ENCODE data around the gene ZNF205.

The ZNF205 gene

DNA sequence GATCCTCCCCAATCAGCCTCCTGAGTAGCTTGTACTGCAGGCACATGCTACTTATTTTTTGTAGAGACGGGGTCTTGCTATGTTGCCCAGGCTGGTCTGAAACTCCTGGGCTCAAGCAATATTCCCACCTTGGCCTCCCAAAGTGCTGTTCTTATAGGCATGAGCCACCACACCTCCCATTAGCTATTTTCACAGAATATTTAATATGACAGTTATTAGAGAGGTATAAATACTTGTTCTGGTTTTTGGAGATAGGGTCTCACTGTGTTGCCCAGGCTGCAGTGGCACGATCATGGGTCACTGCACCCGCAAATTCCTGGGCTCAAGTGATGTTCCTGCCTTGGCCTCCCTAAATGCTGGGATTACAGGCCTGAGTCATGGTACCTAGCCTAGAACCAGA lies 43.6 kb downstream of the ZNF205 start:
- no peak overlapping the region for H3K9ac ChIP-seq

DNA sequence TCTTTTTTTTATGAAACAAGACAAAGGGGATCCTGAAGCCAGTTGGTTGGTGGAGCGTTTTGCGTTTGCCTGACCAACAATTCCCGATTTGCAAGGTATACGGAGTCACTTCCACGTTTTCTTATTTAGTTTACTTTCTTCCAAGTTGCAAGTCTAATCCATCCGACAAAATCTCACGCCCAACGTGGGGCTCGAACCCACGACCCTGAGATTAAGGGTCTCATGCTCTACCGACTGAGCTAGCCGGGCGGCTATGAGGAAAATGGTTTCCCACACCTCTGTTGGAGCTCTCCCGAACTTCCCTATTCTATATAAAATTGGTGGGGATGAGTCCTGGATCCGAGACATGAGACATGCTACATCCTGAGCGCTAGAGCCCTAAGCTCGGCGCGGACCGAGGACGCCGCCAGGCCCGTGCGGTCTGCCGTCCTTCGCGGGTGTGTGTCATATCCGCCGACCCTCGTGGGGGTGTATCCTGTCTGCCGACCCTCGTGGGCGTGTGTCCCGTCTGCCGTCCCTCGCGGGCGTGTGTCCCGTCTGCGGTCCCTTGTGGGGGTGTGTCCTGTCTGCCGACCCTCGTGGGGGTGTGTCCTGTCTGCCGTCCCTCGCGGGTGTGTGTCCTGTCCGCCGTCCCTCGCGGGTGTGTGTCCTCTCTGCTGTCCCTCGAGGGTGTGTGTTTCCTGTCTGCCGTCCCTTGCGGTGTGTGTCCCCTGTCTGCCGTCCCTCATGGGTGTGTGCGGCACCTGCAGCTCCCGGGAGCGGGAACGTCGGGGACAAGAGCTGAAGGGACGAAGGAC lies 45.0 kb downstream of the ZNF205 start:
- Histone ChIP-seq H3K36me3 (no peaks in the 10 kb centered on the region), H3K27me3 (peaks cover 0 to 89% (median 81%) of the 10 kb centered on the region in 11 experiments; a peak in 21 of 22 replicates), H3K27ac (peak overlapping the region in 8 of 11 experiments; percentile 40 to 69 (median 58); a peak in 9 of 22 replicates), H3K9ac (peak overlapping the region; percentile 51 to 84 (median 80); a peak in 20 of 22 replicates), H4K20me1 (peaks cover 0 to 14% (median 3%) of the 10 kb centered on the region in 11 experiments; a peak in 5 of 22 replicates), H3K4me1 (peaks cover 19 to 43% (median 36%) of the 10 kb centered on the region in 10 experiments), H3K4me2 (peak overlapping the region; percentile 83 to 100 (median 98)), H3K9me3 (replicated peaks in 1 of 11) (peaks cover 0 to 20% (median 0%) of the 10 kb centered on the region in 11 experiments; a peak in 7 of 22 replicates), H3K4me3 (peak overlapping the region; percentile 59 to 78 (median 67))
- no peak for TF ChIP-seq Cebpa-rat (IDR thresholded peaks at IDR 0.05)

More for the DNA sequence above, 43.6 kb downstream of the ZNF205 start:
- H3K27ac ChIP-seq: no peak overlapping the region
- peaks cover 0 to 97% (median 95%) of the 10 kb centered on the region in 11 experiments; a peak in 20 of 22 replicates for H3K27me3 ChIP-seq
- no peak for TF ChIP-seq Cebpa-rat (IDR thresholded peaks at IDR 0.05)
- no peak overlapping the region for H3K4me3 ChIP-seq
- no peak overlapping the region for H3K4me2 ChIP-seq
- no peaks in the 10 kb centered on the region for H3K36me3 ChIP-seq
- peaks cover 0 to 18% (median 3%) of the 10 kb centered on the region in 11 experiments; a peak in 6 of 22 replicates for H4K20me1 ChIP-seq
- peaks cover 18 to 48% (median 42%) of the 10 kb centered on the region in 10 experiments for H3K4me1 ChIP-seq
- H3K9me3 ChIP-seq (replicated peaks in 1 of 11): peaks cover 0 to 20% (median 0%) of the 10 kb centered on the region in 11 experiments; a peak in 7 of 22 replicates

DNA sequence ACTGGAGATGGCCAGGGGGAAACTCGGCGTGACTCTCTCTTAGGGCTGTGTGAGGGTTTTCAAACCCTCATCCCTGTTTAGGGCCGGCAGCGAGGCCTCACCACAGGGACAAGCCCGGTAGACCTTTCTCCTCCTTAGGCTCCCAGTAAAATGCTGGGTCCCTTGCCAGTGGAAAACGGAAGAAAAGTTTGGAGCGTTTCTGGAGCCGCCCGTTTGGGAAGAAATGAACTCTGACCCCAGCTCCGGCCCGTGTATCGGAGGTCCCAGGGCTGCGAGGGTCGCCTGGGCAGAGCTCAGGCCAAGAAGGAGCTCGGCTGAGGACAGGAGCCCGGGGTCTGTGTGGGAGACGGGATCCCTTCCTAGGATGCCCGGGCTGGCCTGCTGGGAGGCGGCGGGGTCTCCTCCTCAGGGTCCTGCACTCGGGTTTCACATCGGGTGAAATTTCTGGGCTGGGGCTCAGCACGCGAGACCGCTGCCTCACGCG lies 45.7 kb downstream of the ZNF205 start:
- peak overlapping the region; percentile 83 to 100 (median 98) for H3K4me2 ChIP-seq
- H3K27me3 ChIP-seq: peaks cover 0 to 83% (median 75%) of the 10 kb centered on the region in 11 experiments; a peak in 21 of 22 replicates
- H3K4me1 ChIP-seq: peaks cover 19 to 41% (median 35%) of the 10 kb centered on the region in 10 experiments
- no peak for TF ChIP-seq Cebpa-rat (IDR thresholded peaks at IDR 0.05)
- H3K9me3 ChIP-seq (replicated peaks in 1 of 11): peaks cover 0 to 20% (median 0%) of the 10 kb centered on the region in 11 experiments; a peak in 7 of 22 replicates
- H3K9ac ChIP-seq: peak overlapping the region; percentile 51 to 84 (median 80)
- peak overlapping the region; percentile 59 to 78 (median 67) for H3K4me3 ChIP-seq
- peaks cover 0 to 13% (median 3%) of the 10 kb centered on the region in 11 experiments; a peak in 5 of 22 replicates for H4K20me1 ChIP-seq
- H3K27ac ChIP-seq: peak overlapping the region; percentile 26 to 69 (median 55); a peak in 19 of 22 replicates
- H3K36me3 ChIP-seq: no peaks in the 10 kb centered on the region

- H3K9ac ChIP-seq: peak overlapping the region; percentile 74 to 90 (median 82)
- peak overlapping the region; percentile 90 to 100 (median 99) for H3K4me2 ChIP-seq
- no peaks in the 10 kb centered on the region for H3K36me3 ChIP-seq
- TF ChIP-seq Cebpa-rat (IDR thresholded peaks at IDR 0.05): no peak
- H3K4me3 ChIP-seq: peak overlapping the region; percentile 59 to 78 (median 67)
- peaks cover 0 to 13% (median 3%) of the 10 kb centered on the region in 11 experiments; a peak in 5 of 22 replicates for H4K20me1 ChIP-seq
- peak overlapping the region; percentile 73 to 85 (median 79) for H3K27ac ChIP-seq
- peaks cover 0 to 76% (median 72%) of the 10 kb centered on the region in 11 experiments; a peak in 21 of 22 replicates for H3K27me3 ChIP-seq
- H3K4me1 ChIP-seq: peaks cover 19 to 47% (median 40%) of the 10 kb centered on the region in 10 experiments
- peaks cover 0 to 20% (median 0%) of the 10 kb centered on the region in 11 experiments; a peak in 7 of 22 replicates for H3K9me3 ChIP-seq (replicated peaks in 1 of 11)
Measured at GRCh38 chr16:3158510-3159314, 46.3 kb downstream of the ZNF205 start.

- Histone ChIP-seq H3K4me3 (no peak overlapping the region), H3K4me2 (peak overlapping the region; percentile 2 to 91 (median 34); a peak in 18 of 22 replicates), H3K27me3 (peaks cover 0 to 52% (median 45%) of the 10 kb centered on the region in 11 experiments; a peak in 21 of 22 replicates), H3K4me1 (peaks cover 25 to 65% (median 54%) of the 10 kb centered on the region in 10 experiments), H3K36me3 (no peaks in the 10 kb centered on the region), H3K27ac (no peak overlapping the region), H3K9ac (no peak overlapping the region; a peak in 1 of 22 replicates), H3K9me3 (replicated peaks in 1 of 11) (no peaks in the 10 kb centered on the region), H4K20me1 (peaks cover 0 to 13% (median 3%) of the 10 kb centered on the region in 11 experiments; a peak in 5 of 22 replicates)
- TF ChIP-seq Cebpa-rat (IDR thresholded peaks at IDR 0.05): no peak
Measured at GRCh38 chr16:3161235-3162018, 49.0 kb downstream of the ZNF205 start.

DNA sequence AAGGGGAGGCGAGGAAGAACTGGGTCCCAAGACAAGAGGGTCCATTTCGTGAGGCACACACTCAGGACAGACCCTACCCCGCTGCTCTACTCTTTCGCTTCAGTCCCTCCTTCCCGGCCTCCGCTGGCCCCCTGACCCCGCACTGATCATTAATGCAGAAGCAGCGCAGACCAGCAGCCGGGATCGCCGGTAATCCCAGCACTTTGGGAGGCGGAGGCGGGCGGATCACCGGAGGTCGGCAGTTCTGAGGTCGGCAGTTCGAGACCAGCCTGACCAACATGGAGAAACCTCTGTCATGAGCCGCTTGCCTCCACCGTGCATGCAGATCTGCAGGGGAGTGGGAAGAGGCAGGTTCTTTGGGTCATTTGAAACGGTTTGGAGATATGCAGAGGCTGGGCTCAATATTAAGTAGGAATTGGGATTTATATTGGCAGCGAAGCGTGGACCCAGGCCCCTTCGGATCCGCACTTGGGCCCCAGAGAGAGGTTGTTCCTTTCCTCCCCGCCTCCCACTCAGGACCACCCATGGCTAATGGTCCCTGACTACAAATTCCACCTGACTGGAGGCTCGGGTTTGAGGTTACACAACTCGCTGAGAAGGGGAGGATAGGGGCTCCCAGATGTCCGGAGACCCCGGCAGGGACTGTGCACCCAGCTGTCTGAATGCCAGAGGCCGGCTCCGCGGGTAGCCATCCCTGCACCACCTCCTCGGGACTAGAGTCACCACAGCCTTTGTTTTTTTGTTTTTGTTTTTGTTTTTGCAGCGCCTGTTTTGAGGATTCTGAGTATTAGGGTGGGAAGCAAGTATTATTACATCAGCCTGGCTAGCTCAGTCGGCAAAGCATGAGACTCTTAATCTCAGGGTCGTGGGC lies 52.0 kb downstream of the ZNF205 start:
- Histone ChIP-seq H3K4me1 (peaks cover 25 to 47% (median 39%) of the 10 kb centered on the region in 10 experiments), H3K9me3 (replicated peaks in 1 of 11) (no peaks in the 10 kb centered on the region), H3K9ac (0 out of 22 replicates have a peak overlapping the region, but pooled peaks of 1 of the 11 experiments have one; percentile 3), H3K27ac (no peak overlapping the region), H3K4me2 (peak overlapping the region in 10 of 11 experiments; percentile 3 to 86 (median 44); a peak in 13 of 22 replicates), H4K20me1 (no peaks in the 10 kb centered on the region), H3K4me3 (no peak overlapping the region), H3K36me3 (no peaks in the 10 kb centered on the region), H3K27me3 (peaks cover 16 to 52% (median 43%) of the 10 kb centered on the region in 11 experiments)
- no peak for TF ChIP-seq Cebpa-rat (IDR thresholded peaks at IDR 0.05)
